ENCODE measurements around the gene FOXD1. TPM values are rescaled to one million over a fixed set of nuclear protein-coding genes. Genes with fewer than 3 reads are reported as not detected.
A peak's percentile ranks its signal among the peaks of the same experiment; 100 is the strongest.
"Not testable (repeated sequence)": the region's sequence is repeated elsewhere in the genome, so short reads cannot be mapped to it uniquely, and the experiment has no call there.

Gene FOXD1
- total RNA-seq, 1 donor from 2014 or later: 18.6 TPM

DNA sequence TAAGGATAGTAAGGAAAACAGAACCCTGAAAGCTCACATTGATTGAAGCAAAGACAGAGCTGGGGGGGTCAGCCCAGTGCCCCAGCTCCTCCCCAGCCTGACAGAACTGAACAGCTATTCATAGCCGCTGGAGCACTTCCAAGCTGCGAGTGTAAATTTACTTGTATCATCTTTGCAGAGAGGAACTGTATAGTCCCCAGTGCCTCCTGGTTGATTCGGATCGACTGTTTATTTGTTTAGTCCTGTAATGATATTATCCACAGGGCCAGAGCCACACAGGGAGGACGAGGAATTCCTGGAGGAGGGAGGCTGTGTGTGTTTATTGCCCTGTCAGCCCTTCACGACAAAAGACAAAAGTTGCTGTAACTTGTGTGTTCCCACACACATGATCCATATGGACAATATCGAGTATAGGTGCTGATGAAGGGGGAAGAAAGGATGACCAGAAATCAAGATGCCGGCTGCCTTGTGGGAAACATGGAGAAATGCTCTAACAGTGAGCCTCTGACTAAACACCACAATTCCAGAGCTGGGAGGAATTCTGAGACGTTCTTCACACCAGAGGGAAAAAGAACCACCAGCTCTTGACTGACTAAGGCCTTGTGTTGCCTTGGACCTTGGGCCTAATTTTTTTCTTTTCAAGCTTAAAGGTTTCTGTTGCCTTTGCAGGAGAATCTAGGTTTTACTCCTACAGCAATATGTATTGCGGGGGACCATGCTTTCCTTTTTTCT is 31.1 kb downstream of the FOXD1 start:
- peak; percentile 63 for DNase-seq (ENCODE audit: low read depth)

DNA sequence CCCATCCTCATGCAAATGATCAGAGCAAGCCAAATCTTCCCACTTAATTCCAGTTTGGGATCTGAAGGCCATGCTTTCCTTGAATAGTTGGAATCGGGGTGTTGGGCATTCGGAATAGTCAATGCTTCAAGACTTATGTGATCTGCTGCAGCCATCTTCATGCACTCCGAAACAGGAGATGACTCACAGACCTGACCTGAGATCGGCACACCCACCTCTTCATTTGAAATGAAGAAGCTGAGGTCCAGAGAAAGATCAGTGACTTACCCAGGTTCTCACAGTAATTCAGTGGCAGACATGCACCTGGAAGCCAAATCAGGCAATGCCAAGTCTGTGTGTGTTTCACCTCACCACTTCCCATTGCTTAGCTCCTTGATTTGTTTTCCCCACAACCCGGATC is 33.0 kb downstream of the FOXD1 start:
- no peak for DNase-seq (ENCODE audit: low read depth)

DNA sequence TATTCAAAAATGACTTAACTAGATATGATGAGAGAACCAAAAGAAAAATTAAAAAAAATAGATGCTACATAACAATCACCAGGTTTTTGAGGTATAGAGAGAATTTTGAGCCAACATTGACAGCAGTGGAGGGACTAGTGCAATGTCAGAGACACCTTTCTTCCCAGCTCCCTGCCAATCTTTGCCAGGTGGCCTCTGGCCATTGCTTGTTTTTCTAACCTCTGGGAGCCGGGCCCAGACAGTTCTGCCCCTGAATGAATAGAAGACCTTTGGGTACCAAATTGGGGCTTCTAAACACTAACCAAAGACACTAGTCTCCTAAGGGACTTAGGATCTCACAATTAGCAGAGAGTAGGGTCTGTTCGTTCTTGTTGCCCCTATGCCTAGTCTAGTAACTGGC is 33.4 kb downstream of the FOXD1 start:
- no peak for DNase-seq (ENCODE audit: low read depth)

DNA sequence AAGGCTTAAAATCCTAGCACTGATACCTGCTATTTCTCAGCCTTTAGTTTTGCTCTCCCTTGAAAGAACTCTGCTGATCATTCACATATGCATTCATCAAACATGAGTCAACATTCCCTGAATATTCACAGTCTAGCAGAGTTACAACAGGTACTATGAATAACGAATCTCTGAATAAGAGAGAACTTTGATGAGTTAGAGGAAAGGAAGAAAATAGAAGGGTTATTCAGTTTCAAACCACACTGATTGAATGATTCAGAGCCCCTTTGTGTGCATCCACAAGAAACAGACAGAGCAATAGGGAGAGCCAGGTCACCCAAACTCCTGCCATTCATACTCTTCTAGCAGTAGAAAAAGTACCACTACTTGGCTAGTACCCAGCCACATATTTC is 36.0 kb downstream of the FOXD1 start:
- DNase-seq (ENCODE audit: low read depth): peak; percentile 33

DNA sequence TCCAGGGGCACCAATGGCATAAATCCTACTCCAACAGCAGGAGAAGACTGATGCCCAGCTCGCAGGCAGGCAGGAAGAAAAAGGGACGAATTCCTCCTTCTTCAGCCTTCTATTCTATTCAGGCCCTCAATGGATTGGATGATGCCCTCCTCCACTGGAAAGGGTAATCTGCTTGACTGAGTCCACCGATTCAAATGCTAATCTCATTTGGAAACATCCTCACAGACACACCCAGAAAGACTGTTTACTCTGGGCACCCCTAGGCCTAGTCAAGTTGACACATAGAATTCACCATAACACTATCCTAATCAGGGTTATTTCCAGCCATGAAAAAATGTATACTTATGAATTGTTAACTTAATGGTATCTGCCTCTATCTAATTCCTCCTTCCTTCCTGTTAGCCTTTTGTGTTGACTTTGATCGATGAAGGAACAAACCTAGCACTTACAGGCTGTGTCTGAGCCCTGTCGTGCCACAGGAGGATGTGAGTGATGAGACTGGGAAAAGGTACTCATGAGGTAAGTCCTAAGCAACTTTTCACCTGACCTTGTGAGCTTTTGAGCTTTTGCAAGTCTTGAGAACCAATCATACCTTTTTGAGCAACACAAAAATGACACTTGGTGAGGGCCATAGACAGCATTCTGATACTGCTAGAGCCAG is 36.5 kb downstream of the FOXD1 start:
- DNase-seq (ENCODE audit: low read depth): no peak

DNA sequence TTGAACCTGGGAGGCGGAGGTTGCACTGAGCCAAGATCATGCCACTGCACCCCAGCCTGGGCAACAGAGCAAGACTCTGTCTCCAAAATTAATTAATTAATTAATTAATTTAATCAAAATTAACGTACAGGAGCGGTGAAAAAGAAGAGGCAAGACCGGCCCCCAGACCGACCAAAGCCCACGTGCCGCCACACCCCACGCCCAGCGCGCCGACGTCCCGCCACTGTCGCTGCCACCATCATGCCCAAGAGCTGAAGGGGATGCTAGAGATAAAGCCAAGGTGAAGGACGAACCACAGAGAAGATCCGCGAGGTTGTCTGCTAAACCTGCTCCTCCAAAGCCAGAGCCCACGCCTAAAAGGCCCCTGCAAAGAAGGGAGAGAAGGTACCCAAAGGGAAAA is 38.6 kb downstream of the FOXD1 start:
- DNase-seq (ENCODE audit: low read depth): not testable (repeated sequence)

DNA sequence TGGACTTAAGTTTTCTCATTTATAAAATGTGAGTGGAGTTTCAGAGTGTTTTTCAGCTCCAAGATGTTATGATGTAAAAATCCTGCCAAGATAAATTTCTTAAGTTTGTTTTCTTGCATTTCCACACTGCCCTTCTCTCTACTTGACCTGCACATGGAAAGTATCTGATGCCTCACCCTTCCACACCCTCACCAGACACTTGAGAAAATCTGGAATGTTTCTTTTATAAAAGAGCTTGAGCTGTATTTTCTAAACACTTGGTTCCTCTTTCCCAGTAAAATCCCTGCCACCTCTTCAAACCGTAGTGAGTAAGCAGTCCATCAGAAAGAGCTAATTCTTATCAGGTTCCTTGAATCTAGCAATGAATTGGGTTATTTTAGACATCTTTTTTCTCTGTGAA is 42.9 kb downstream of the FOXD1 start:
- DNase-seq (ENCODE audit: low read depth): no peak

DNA sequence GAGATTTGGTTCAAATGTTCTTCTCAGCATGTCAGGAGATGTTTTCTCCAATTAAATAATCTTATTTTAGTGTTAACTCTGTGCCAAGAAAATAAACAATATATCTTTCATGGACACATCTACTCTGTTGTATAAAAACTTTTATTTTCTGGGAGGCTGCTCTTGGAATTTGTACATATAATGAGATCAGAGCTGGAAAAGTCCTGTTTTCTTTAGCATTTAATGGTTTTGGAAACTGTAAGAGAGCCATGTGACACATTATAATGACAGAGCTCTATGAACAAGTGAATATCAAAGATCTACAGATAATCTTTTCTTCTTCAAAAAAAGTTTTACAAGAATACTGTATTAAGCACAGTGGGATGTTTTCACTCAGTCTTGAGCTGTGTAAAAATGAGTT is 48.8 kb downstream of the FOXD1 start:
- DNase-seq (ENCODE audit: low read depth): no peak

Other genes starting within 250 kb of the FOXD1 start
- gene BTF3, start 49.7 kb upstream of the FOXD1 start, total RNA-seq: 458 and 480 TPM in 2 replicates
- gene ANKRA2, start 116.9 kb upstream of the FOXD1 start, total RNA-seq: 29.2 and 29.4 TPM in 2 replicates
- gene UTP15, start 117.0 kb upstream of the FOXD1 start, total RNA-seq: 21.4 and 22.1 TPM in 2 replicates
- 12.2 and 20.1 TPM in 2 replicates for gene ARHGEF28, start 177.4 kb upstream of the FOXD1 start, total RNA-seq

All from myocyte (in vitro differentiated cells).